Trophoblast cell (in vitro differentiated cells and primary cell): ENCODE results near the gene SERAC1.

ENCODE experiments used
- DNase-seq, 2 donors: peaks; one replicate each; pipeline ENCODE4 v3.0.0-alpha.2; 2016
- H2AFZ ChIP-seq: 2 replicates; pipeline ENCODE4 v1.6.1; 2013; ENCODE audit warnings: low read length, moderate library complexity, mild to moderate bottlenecking; ENCODE audit not compliant: insufficient read depth, poor library complexity
- H2AK5ac ChIP-seq: 2 replicates; pipeline ENCODE4 v1.6.1; 2013; ENCODE audit warnings: mild to moderate bottlenecking, low read length
- H2BK120ac ChIP-seq: 2 replicates; pipeline ENCODE4 v1.6.1; 2013; ENCODE audit warnings: low read length, mild to moderate bottlenecking, moderate library complexity; ENCODE audit not compliant: insufficient read depth, poor library complexity
- H2BK12ac ChIP-seq: 2 replicates; pipeline ENCODE4 v1.6.1; 2013; ENCODE audit warnings: mild to moderate bottlenecking, low read length, moderate library complexity
- H2BK5ac ChIP-seq: 2 replicates; pipeline ENCODE4 v1.6.1; 2013; ENCODE audit warnings: low read length, low read depth, moderate library complexity, mild to moderate bottlenecking; ENCODE audit not compliant: poor library complexity
- H3K14ac ChIP-seq: 2 replicates; pipeline ENCODE4 v1.6.1; 2013; ENCODE audit warnings: mild to moderate bottlenecking, low read length
- H3K18ac ChIP-seq: 2 replicates; pipeline ENCODE4 v1.6.1; 2013; ENCODE audit warnings: mild to moderate bottlenecking, low read length
- H3K23ac ChIP-seq: 2 replicates; pipeline ENCODE4 v1.6.1; 2013; ENCODE audit warnings: low read length
- H3K27ac ChIP-seq: 2 replicates; pipeline ENCODE4 v1.5.1; 2013; ENCODE audit warnings: low read depth, mild to moderate bottlenecking, inconsistent platforms, low read length, moderate library complexity
- H3K27me3 ChIP-seq: 2 replicates; pipeline ENCODE4 v1.6.1; 2013; ENCODE audit warnings: inconsistent platforms, mild to moderate bottlenecking, low read length, moderate library complexity; ENCODE audit not compliant: insufficient read depth
- H3K36me3 ChIP-seq, 2 experiments: 1 replicate in 1 of 2; 2 replicates in 1 of 2; pipeline ENCODE4 v1.6.1; 2013; ENCODE audit warnings: low read length in 2 of 2, mild to moderate bottlenecking in 2 of 2, moderate library complexity in 1 of 2; ENCODE audit not compliant: insufficient read depth in 2 of 2, control insufficient read depth in 1 of 2
- H3K4ac ChIP-seq: 2 replicates; pipeline ENCODE4 v1.6.1; 2013; ENCODE audit warnings: low read depth, mild to moderate bottlenecking, low read length, moderate library complexity
- H3K4me1 ChIP-seq, 2 experiments: 1 replicate in 1 of 2; 2 replicates in 1 of 2; pipeline ENCODE4 v1.6.1; 2013; ENCODE audit warnings: low read length in 2 of 2, mild to moderate bottlenecking in 2 of 2, moderate library complexity in 1 of 2; ENCODE audit not compliant: insufficient read depth in 2 of 2, control insufficient read depth in 1 of 2
- H3K4me2 ChIP-seq: 2 replicates; pipeline ENCODE4 v1.6.1; 2013; ENCODE audit warnings: inconsistent platforms, mild to moderate bottlenecking, low read length, moderate library complexity
- H3K4me3 ChIP-seq: 2 replicates; pipeline ENCODE4 v1.5.1; 2013; ENCODE audit warnings: mild to moderate bottlenecking, low read depth, low read length, inconsistent platforms
- H3K79me1 ChIP-seq: one replicate; pipeline ENCODE4 v1.6.1; 2013; ENCODE audit warnings: low read length
- H3K79me2 ChIP-seq: 2 replicates; pipeline ENCODE4 v1.6.1; 2013; ENCODE audit warnings: low read length, mild to moderate bottlenecking; ENCODE audit not compliant: control insufficient read depth, insufficient read depth, poor library complexity
- H3K9ac ChIP-seq: 2 replicates; pipeline ENCODE4 v1.6.1; 2013; ENCODE audit warnings: mild to moderate bottlenecking, low read length
- H3K9me3 ChIP-seq: 2 replicates; pipeline ENCODE4 v1.6.1; 2013; ENCODE audit warnings: low read depth, mild to moderate bottlenecking, control low read depth, inconsistent platforms, low read length; ENCODE audit not compliant: insufficient read depth
- H4K12ac ChIP-seq: 2 replicates; pipeline ENCODE4 v1.6.1; 2013; ENCODE audit warnings: low read depth, mild to moderate bottlenecking, low read length, moderate library complexity
- H4K8ac ChIP-seq: 2 replicates; pipeline ENCODE4 v1.6.1; 2013; ENCODE audit warnings: low read depth, mild to moderate bottlenecking, low read length, moderate library complexity
- H4K91ac ChIP-seq: one replicate; pipeline ENCODE4 v1.6.1; 2013; ENCODE audit warnings: low read depth, mild to moderate bottlenecking, low read length, moderate library complexity
- WGBS: extraction: QIAGEN DNeasy Blood & Tissue Kit; methylation state at CpG from one replicate; pipeline ENCODE4 v1.1.7; 2013; ENCODE audit warnings: missing lambda C conversion rate; ENCODE audit not compliant: insufficient read length, insufficient coverage; ENCODE audit errors: extremely low coverage; 5-methylcytosine and 5-hydroxymethylcytosine counted together

Gene SERAC1

DNA sequence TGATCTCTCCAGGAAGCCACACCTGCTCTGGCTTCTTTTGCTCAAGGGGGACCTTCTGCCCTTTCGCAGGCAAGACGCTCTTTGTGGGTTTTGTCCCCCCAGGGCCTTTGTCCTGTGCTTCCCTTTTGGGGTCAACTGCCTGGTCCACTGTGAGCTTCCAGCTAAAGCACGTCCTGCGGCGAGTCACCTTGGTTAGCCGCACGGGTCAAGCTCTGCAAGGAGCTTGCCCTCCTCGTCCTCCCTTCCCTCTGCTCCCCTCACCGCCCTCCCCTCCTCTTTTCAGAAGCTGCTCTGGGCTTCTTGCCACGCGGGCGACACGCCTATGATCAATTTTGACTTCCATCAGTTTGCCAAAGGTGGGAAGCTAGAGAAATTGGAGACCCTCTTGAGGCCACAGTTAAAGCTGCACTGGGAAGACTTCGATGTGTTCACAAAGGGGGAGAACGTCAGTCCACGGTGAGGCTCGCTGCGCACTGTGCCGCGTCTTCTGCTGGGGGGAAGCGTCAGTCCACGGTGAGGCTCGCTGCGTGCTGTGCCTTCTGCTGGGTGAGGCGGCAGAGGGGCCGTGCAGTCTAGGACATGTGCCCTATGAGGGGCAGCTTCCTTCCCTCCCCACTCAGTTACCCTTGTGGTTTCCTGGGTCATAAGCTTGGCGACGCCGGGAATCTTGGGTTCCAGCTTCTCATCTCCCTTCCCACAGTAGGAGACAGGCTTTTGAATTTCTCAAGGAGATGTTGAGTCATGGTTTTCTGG lies 106.2 kb downstream of the SERAC1 start:
- H4K91ac ChIP-seq = no peak overlapping the region
- peaks cover 3% of the 10 kb centered on the region for H3K79me2 ChIP-seq
- H3K4ac ChIP-seq = no peak overlapping the region
- H3K4me3 ChIP-seq = no peak overlapping the region
- H4K8ac ChIP-seq = no peak overlapping the region
- H3K9me3 ChIP-seq = peaks cover 6% of the 10 kb centered on the region
- no peak overlapping the region for H3K27ac ChIP-seq
- H4K12ac ChIP-seq = no peak overlapping the region
- peaks cover 27 to 43% of the 10 kb centered on the region in 2 experiments for H3K36me3 ChIP-seq
- no peak overlapping the region for H3K4me2 ChIP-seq
- H2AK5ac ChIP-seq = no peak overlapping the region
- no peak overlapping the region for H3K14ac ChIP-seq
- no peak overlapping the region for H3K9ac ChIP-seq
- no peak overlapping the region for H2BK12ac ChIP-seq
- H2AFZ ChIP-seq = no peak overlapping the region
- no peak overlapping the region for H2BK120ac ChIP-seq
- no peak overlapping the region for H2BK5ac ChIP-seq
- WGBS = no CpG with 5 or more reads among the region's 29 CpGs
- no peak for DNase-seq
- no peak overlapping the region for H3K18ac ChIP-seq
- peaks cover 6% of the 10 kb centered on the region for H3K79me1 ChIP-seq
- H3K27me3 ChIP-seq = no peaks in the 10 kb centered on the region
- H3K23ac ChIP-seq = no peak overlapping the region
- H3K4me1 ChIP-seq = peaks cover 12 to 14% of the 10 kb centered on the region in 2 experiments

DNA sequence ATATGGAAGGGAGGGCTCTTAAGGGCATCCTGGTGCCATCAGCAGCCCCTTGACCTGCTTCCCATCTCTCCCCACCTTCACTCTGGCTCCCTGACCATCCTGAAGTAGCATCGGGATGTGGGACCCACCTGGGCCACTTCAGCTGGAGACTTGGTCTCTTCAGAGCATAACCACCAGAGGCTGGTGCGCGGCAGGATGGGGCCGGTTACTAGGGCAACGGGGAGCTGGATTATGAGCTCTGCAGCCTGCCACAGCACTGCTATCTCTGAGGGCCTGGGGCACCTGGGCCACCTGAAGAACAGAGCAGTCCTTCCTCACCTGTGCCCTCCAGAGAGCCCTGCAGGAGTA lies 106.7 kb downstream of the SERAC1 start:
- Histone ChIP-seq H4K12ac (no peak overlapping the region), H3K36me3 (peaks cover 29 to 44% of the 10 kb centered on the region in 2 experiments), H3K4ac (no peak overlapping the region), H4K91ac (peak overlapping the region; percentile 3), H3K27ac (no peak overlapping the region), H3K9me3 (peaks cover 6% of the 10 kb centered on the region), H2BK5ac (no peak overlapping the region), H2AK5ac (no peak overlapping the region), H3K4me3 (no peak overlapping the region), H3K4me2 (no peak overlapping the region), H3K4me1 (peaks cover 12 to 14% of the 10 kb centered on the region in 2 experiments), H3K79me1 (peaks cover 6% of the 10 kb centered on the region), H3K79me2 (peaks cover 3% of the 10 kb centered on the region), H3K14ac (no peak overlapping the region), H2BK120ac (no peak overlapping the region), H3K27me3 (no peaks in the 10 kb centered on the region), H2AFZ (no peak overlapping the region), H3K9ac (no peak overlapping the region), H4K8ac (no peak overlapping the region), H3K23ac (no peak overlapping the region), H2BK12ac (no peak overlapping the region), H3K18ac (no peak overlapping the region)
- DNase-seq = no peak
- no CpG with 5 or more reads among the region's 5 CpGs for WGBS

DNA sequence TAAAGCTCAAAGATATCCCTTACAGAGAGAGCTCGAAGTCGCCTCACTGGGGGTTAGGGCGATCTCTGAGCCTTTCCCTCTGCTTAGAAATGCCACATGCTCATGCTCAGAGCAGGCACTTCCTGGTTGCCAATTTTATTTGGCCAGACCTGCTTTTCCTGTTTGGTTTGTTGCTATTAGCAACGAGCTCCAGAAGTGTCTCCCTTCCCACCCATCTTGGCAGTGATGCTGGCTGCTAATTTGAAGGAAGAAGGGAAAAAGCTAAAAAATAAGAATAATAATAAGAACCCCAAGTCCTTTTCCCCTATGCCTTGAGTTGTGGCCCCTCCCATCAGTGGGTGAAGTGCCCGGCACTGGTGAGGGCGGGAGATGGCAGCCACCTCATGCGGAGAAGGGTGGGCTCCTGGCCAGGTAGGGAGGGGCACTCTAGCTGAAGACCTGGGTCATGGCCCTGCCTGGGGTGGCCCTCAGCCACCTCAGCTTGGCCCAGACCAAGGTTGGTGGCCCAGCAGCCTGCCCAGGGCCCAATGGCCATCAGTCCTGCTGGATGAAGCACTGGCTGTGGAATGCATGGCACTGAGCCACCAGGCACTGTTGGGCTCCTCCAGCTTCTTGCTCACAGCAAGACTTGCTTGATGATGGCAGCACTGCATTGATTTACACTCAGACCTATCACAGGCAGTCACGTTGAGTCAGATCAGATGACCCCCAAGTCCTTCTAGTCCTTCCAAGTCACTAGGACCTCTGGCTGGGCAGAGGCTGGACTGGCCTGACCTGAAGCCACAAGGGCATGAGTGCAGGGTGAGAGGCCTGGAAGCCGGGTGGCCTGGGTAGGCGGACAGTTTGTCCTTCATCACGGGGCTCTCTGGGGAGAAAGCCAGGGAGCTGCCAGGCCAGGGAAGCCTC lies 107.4 kb downstream of the SERAC1 start:
- H3K4ac ChIP-seq = no peak overlapping the region
- H4K8ac ChIP-seq = peak overlapping the region; percentile 47
- no peak overlapping the region for H4K12ac ChIP-seq
- H3K9me3 ChIP-seq = peaks cover 6% of the 10 kb centered on the region
- H2AK5ac ChIP-seq = peak overlapping the region; percentile 13
- H4K91ac ChIP-seq = peak overlapping the region; percentile 84
- no peak overlapping the region for H3K23ac ChIP-seq
- no CpG with 5 or more reads among the region's 11 CpGs for WGBS
- no peaks in the 10 kb centered on the region for H3K27me3 ChIP-seq
- no peak overlapping the region for H3K27ac ChIP-seq
- H3K4me2 ChIP-seq = no peak overlapping the region
- peak overlapping the region; percentile 13 for H3K14ac ChIP-seq
- H2BK120ac ChIP-seq = peak overlapping the region; percentile 76
- peaks cover 12 to 14% of the 10 kb centered on the region in 2 experiments for H3K4me1 ChIP-seq
- peak; percentile 78 to 94 for DNase-seq
- peaks cover 6% of the 10 kb centered on the region for H3K79me1 ChIP-seq
- H3K36me3 ChIP-seq = peaks cover 27 to 41% of the 10 kb centered on the region in 2 experiments
- peak overlapping the region; percentile 81 for H2AFZ ChIP-seq
- H3K18ac ChIP-seq = peak overlapping the region; percentile 81
- H2BK5ac ChIP-seq = no peak overlapping the region
- H3K4me3 ChIP-seq = no peak overlapping the region
- H3K9ac ChIP-seq = no peak overlapping the region
- peak overlapping the region; percentile 78 for H2BK12ac ChIP-seq
- H3K79me2 ChIP-seq = peaks cover 3% of the 10 kb centered on the region
